Measurements from ENCODE around the gene UXT. TPM values are rescaled to one million over a fixed set of nuclear protein-coding genes. Genes with fewer than 3 reads are reported as not detected.

Gene UXT
- total RNA-seq: 96.4 and 106 TPM in 2 replicates

GRCh38 chrX:47658684-47659420, at the start of gene UXT:
Gene UXT (minus strand): TSS chrX:47659180. CDS start chrX:47658927, 253 bp downstream.

GRCh38 chrX:47650164-47651042, 8.6 kb downstream of the UXT start, which contains the start of gene ELK1:
Gene ELK1 (minus strand): TSS chrX:47650563. CDS start chrX:47641441, 9,122 bp downstream.

GRCh38 chrX:47629419-47630200, 29.4 kb downstream of the UXT start, which contains the start of gene CFP:
Gene CFP (minus strand): TSS chrX:47629930. CDS start chrX:47629844, 86 bp downstream.

GRCh38 chrX:47619486-47620302, 39.3 kb downstream of the UXT start, which contains the start of gene SYN1:
Gene SYN1 (minus strand): TSS chrX:47619857. CDS start chrX:47619728, 129 bp downstream.

Other genes with a start within 250 kb of the UXT start
- gene ZNF41, start 176.0 kb downstream of the UXT start, total RNA-seq: 10.5 and 10.9 TPM in 2 replicates
- gene ARAF, start 98.0 kb downstream of the UXT start, total RNA-seq: 19.1 and 19.7 TPM in 2 replicates
- gene TIMP1, start 76.7 kb downstream of the UXT start, total RNA-seq: 385 and 493 TPM in 2 replicates
- gene SYN1, start 39.3 kb downstream of the UXT start, total RNA-seq: 0.11 and 0.52 TPM in 2 replicates
- gene CFP, start 29.2 kb downstream of the UXT start, total RNA-seq: 0.11 and 0.13 TPM in 2 replicates
- gene ELK1, start 8.6 kb downstream of the UXT start, total RNA-seq: 17.6 and 18.7 TPM in 2 replicates
- gene ZNF81, start 177.7 kb upstream of the UXT start, total RNA-seq: 6.0 and 7.0 TPM in 2 replicates

Measured in articular chondrocyte of knee joint (primary cell).